ELF-1 (cell line): Measurements from ENCODE around the gene SMPDL3A.
A peak's percentile ranks its signal among the peaks of the same experiment; 100 is the strongest.

Experiments used
- DNase-seq: peaks from one replicate; pipeline ENCODE4 v3.0.0-alpha.2; 2016; ENCODE audit warnings: low read depth, low spot score

Gene SMPDL3A

GRCh38 chr6:122804962-122805485 lies 16.0 kb downstream of the SMPDL3A start:
- no peak for DNase-seq

- no peak for DNase-seq
These were observed 17.2 kb downstream of the SMPDL3A start for GRCh38 chr6:122806291-122806690.

GRCh38 chr6:122808121-122808885 lies 19.2 kb downstream of the SMPDL3A start:
- DNase-seq: no peak

- DNase-seq: no peak
These were observed 19.9 kb downstream of the SMPDL3A start for GRCh38 chr6:122809001-122809400.

GRCh38 chr6:122809691-122810090 lies 20.6 kb downstream of the SMPDL3A start:
- no peak for DNase-seq

DNA sequence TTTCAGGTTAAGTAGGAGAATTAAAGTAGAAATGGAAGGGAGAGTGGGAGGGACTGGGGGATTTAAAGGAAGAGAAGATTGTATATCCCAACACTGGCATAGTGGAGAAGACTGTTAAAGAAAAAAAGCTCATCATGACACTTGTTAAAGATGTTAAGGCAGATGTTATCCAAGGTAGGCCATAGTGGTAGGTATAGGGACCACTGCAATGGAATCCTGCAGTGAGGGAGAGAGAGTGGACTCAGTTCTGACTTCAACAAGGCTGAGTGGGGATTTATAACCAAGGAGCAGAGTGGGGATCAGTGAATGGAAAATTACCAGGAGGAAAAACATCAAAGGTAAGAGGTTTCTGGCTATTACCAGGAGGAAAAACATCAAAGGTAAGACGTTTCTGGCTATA lies 21.1 kb downstream of the SMPDL3A start:
- DNase-seq: no peak

DNA sequence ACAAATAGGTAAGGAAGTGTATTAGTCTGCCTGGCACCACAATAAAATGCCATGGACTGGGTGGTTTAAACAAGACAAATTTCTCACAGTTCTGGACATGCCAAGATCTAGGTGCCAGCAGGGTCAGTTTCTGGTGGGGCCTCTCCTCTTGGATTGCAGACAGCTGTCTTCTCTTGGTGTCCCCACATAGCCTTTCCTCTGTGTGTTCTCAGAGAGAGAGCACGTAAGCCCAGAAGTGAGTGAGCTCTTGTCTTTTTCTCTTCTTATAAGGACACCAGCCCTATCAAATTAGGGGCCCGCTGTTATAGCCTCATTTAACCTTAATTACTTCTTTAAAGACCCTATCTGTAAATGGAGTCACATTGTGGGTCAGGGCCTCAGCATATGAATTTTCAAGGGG lies 28.3 kb downstream of the SMPDL3A start:
- no peak for DNase-seq

DNA sequence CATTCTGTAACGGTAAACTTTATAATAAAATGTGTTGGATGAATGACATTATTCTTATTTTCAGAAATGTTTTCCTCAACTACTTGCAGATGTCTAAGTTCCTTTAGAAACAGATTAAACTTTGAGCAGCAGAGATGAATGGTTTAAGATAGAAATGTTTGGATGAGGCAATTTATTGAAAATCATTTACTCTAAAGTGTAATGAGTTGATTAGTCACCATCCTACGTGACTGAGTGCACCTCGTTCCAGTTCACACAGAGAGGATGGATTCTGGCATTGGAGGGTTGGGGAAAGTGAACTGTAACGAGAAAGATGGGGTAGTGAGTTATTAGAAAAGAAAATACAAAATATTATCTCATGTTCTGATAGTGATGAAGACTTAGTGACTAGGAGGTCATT lies 28.7 kb downstream of the SMPDL3A start:
- DNase-seq: no peak

DNA sequence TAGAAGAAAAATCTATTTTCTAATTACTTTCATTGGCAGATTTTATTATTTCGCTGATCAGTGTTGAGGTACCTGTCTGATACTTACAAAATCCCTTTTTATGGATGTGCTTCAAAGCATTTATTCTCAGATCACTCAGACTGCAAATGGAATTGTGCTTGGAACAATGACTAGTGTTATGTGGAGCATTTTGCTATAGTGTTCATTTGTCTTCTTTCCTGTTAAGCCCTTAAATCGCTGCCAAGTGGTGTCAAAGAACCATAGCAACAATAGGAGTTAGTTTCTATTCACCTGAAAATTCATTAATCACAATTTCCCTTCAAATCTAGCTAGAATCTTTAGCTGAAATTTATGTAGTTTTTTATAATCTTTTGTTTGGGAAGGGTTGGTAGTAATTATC lies 29.8 kb downstream of the SMPDL3A start:
- DNase-seq: no peak

GRCh38 chr6:122821095-122821494 lies 32.0 kb downstream of the SMPDL3A start:
- DNase-seq: peak; percentile 44

- DNase-seq: no peak
These were observed 36.1 kb downstream of the SMPDL3A start for GRCh38 chr6:122825163-122825562.

DNA sequence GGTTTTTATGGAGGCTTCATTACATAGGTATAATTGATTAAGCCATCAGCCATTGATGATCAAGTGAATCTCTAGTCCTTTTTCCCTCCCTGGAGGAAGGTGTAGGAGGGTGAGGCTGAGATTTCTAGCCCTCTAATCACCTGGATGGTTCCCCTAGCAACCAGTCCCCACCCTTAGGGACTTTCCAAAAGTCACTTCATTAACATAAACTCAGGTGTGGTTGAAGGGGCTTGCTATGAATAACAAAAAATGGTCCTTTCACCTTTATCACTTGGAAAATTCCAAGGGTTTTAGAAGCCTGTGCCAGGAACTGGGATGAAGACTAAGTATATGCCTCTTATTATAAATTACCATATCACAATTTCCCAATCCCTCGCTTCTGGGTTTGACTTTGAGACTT lies 40.4 kb downstream of the SMPDL3A start:
- peak; percentile 27 for DNase-seq

- DNase-seq: no peak
These were observed 42.5 kb downstream of the SMPDL3A start for GRCh38 chr6:122831511-122831910.

DNA sequence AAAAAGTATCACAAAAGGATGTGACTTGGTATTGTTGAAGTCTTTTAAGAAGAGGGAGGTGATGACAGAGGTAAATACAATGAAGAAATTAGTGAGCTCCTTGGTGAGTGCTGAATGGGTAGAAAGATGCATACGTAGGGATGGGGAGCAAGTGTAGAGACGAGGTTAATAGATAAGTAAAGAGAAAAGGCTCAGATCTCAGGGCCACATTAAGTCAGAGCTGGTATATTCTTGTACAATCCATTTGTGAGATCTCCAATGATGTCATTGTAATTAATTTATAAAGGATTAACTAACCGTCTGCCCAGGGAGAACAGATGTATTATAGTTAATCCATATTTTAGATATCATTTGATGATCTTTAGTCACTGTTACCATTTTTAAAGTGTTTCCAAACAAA lies 43.4 kb downstream of the SMPDL3A start:
- DNase-seq: no peak

- peak; percentile 81 for DNase-seq
These were observed 44.0 kb downstream of the SMPDL3A start for GRCh38 chr6:122833021-122833491.

DNA sequence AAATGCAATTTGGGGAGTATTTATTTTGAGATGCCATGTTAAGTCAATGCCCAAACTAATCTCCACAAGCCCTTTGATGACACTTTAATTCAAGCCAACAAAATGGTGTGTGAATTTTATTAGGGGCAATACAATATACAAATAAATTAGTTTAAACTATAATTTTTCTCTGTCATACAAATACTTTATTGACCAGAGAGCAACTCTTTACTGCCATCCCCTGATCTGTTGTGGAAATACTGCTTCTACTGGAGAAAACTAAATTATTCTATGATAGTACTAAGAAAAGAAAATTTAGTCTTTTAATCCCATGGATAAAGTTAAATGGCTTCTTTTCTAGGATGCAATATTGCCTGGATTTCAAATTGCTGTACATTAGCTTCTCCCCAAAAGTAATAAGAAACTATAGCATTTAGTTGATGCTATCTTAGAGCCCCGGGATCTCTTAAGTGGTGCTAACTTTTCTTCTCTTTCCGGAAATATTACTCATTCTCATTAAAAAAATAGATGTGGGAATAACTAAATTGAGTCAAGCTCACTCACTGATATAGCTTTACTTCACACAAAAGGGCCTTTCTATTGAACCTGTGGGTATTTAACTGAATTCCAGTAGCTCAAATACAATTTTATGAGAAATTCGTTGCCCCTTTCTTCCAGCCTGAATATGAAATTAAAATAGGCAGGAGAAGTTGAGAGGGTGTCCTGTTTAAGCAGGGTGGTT lies 49.2 kb downstream of the SMPDL3A start:
- no peak for DNase-seq

DNA sequence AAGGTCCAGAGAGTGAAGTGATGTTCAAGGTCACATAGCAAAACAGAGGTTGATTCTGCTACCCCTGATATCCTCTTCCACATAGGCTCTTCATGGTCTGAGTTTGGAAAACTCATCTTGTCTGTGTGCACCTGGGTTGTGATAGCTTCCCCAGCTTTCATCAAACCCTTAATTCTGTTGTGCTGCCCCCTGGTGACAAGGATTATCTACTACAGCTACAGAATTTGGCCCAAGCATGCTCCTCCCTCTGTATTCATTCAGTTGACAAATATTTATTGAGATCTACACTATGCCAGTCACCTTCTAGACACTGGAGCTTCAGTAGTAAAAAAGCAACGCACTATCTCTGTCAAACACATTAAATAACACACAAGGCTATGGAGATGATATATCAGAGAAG lies 50.4 kb downstream of the SMPDL3A start:
- peak; percentile 50 for DNase-seq

DNA sequence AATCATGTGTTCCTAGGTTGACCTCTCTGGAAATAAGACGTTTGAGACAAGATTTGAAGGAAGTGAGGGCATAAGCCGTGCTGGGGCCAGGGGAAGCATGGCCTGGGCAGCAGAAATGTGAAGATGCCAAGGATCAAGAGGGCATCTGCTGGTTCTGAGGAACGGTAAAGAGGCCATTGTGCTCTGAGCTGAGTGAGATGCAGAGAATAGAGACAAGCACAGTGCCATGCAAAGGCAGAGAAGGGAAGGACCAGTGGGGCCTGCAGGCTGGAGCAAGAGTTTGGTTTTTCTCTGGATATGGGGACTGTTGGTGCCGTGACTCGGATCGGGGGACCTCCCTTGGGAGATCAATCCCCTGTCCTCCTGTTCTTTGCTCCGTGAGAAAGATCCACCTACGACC lies 50.8 kb downstream of the SMPDL3A start:
- no peak for DNase-seq

- peak; percentile 14 for DNase-seq
These were observed 56.4 kb downstream of the SMPDL3A start for GRCh38 chr6:122845464-122845863.

- no peak for DNase-seq
These were observed 57.0 kb downstream of the SMPDL3A start for GRCh38 chr6:122845916-122846612.

DNA sequence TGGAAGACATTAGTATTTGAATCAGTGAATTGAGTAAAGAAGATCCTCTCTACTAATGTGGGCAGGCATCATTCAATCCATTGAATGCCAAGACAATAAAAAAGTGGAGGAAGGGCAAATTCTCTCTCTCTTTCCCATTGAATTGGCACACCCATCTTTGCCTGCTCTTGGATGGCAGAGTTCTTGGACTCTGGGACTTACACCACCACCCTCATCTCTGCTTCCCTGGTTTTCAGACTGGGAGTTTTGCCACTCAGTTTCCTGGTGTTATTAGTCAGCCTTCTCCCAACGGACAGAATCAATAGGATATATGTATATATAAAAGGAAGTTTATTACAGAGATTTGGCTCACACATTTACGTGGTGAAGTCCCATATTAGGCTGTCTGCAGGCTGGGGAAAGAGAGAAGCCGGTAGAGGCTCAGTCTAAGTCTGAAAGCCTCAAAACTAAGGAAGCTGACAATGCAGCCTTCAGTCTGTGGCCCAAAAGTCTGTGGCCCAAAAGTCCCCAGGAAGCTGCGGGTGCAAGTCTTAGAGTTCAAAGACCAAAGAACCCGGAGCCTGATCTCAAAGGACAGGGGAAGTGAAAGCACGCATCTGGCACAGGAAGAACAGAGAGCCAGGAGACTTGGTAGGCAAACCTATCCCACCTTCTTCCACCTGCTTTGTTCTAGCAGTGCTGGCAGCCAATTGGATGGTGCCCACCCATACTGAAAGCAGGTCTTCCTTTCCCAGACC lies 64.4 kb downstream of the SMPDL3A start:
- DNase-seq: no peak
